CD4-positive, alpha-beta T cell (primary cell): Measurements from ENCODE around the gene FGFR4. TPM values are rescaled to one million over a fixed set of nuclear protein-coding genes. Genes with fewer than 3 reads are reported as not detected.

Experiments used
- ATAC-seq: fragments of 200-7000 bp; cut with Tn5 transposase; one replicate; pipeline ENCODE4 v1.10.0; 2022; ENCODE audit warnings: mild to moderate bottlenecking; ENCODE audit not compliant: poor library complexity
- CTCF ChIA-PET: fragments of 350-600 bp; sonication (Branson Sonifier 250); formaldehyde crosslinking; loops from one replicate; lab custom pipeline; 2021; ENCODE audit warnings: antibody characterized with exemption, inconsistent platforms; lab: Charles Lee
- POLR2A ChIA-PET: fragments of 350-600 bp; sonication (Branson Sonifier 250); formaldehyde crosslinking; loops from one replicate; lab custom pipeline; 2021; ENCODE audit warnings: antibody characterized with exemption, inconsistent platforms; lab: Charles Lee
- DNase-seq, 14 experiments: peaks; one replicate each; pipeline ENCODE4 v3.0.0-alpha.2; 2013 to 2020; ENCODE audit warnings: mixed read lengths in 2 of 14
- H3K27ac ChIP-seq, 2 donors: one replicate each; pipeline versions ENCODE4 v1.5.1 to v1.7.0; 2013; ENCODE audit warnings: low read length in 2 of 2, low read depth in 1 of 2, mild to moderate bottlenecking in 1 of 2
- H3K27me3 ChIP-seq, 2 experiments: 1 replicate in 1 of 2; 2 replicates in 1 of 2; pipeline versions ENCODE4 v1.6.1 to v1.7.0; 2013; ENCODE audit warnings: low read length in 2 of 2, control low read depth in 1 of 2, mild to moderate bottlenecking in 1 of 2, moderate library complexity in 1 of 2; ENCODE audit not compliant: insufficient read depth in 2 of 2, control insufficient read depth in 1 of 2
- H3K36me3 ChIP-seq: one replicate; pipeline ENCODE4 v1.6.1; 2013; ENCODE audit warnings: low read length, control low read depth; ENCODE audit not compliant: insufficient read depth
- H3K4me1 ChIP-seq: one replicate; pipeline ENCODE4 v1.6.1; 2013; ENCODE audit warnings: low read length, control low read depth; ENCODE audit not compliant: insufficient read depth
- H3K4me3 ChIP-seq: one replicate; pipeline ENCODE4 v1.5.1; 2013; ENCODE audit warnings: mild to moderate bottlenecking, low read length, moderate library complexity
- H3K9me3 ChIP-seq, 2 experiments: 1 replicate in 1 of 2; 2 replicates in 1 of 2; pipeline versions ENCODE4 v1.6.1 to v1.7.0; 2013; ENCODE audit warnings: low read length in 2 of 2, mild to moderate bottlenecking in 2 of 2, control low read depth in 1 of 2, moderate library complexity in 1 of 2; ENCODE audit not compliant: control insufficient read depth in 1 of 2, insufficient read depth in 1 of 2
- H3K27ac Mint-ChIP-seq: one replicate; pipeline ENCODE4 v1.8.0; 2020; ENCODE audit warnings: mixed read lengths
- H3K27me3 Mint-ChIP-seq: one replicate; pipeline ENCODE4 v1.8.0; 2021; ENCODE audit warnings: mixed read lengths
- H3K36me3 Mint-ChIP-seq: one replicate; pipeline ENCODE4 v1.8.0; 2021; ENCODE audit warnings: low read depth, mixed read lengths
- H3K4me1 Mint-ChIP-seq: one replicate; pipeline ENCODE4 v1.8.0; 2021; ENCODE audit warnings: low read depth, mixed read lengths
- H3K4me3 Mint-ChIP-seq: one replicate; pipeline ENCODE4 v1.8.0; 2020; ENCODE audit warnings: mild to moderate bottlenecking, mixed read lengths
- H3K9me3 Mint-ChIP-seq: one replicate; pipeline ENCODE4 v1.8.0; 2020; ENCODE audit warnings: mixed read lengths
- CTCF ChIP-seq: fragments of 200-600 bp; IDR thresholded peaks from one replicate; pipeline ENCODE4 v1.8.0; 2022; ENCODE audit warnings: antibody characterized with exemption, mild to moderate bottlenecking
- intact Hi-C, 2 experiments: fragments of 100-400 bp; cut with DNase I in 1 of 2; cut with micrococcal nuclease in 1 of 2; formaldehyde crosslinking; loops; one replicate each; pipeline versions ENCODE4 v1.15.1 to v1.9.0; 2023 to 2025; cut with DNase I, micrococcal nuclease
- total RNA-seq, 174 experiments: library from RNA in 2 of 174; stranded (reverse) in 2 of 174; gene quantifications; one replicate each; pipeline ENCODE4 v1.2.3 and lab custom pipeline; 2021 to 2026

Gene FGFR4
- total RNA-seq, 2 experiments from 2014 or later, result 2.8 to 3.1 TPM

- no peak overlapping the region for H3K4me3 Mint-ChIP-seq
- Histone ChIP-seq H3K4me3 (no peak overlapping the region), H3K27ac (no peak overlapping the region), H3K36me3 (no peaks in the 10 kb centered on the region), H3K4me1 (peaks cover 4% of the 10 kb centered on the region), H3K9me3 (peaks cover 0 to under 1% of the 10 kb centered on the region in 2 experiments), H3K27me3 (peaks cover 5 to 9% of the 10 kb centered on the region in 2 experiments)
- no peak overlapping the region for H3K27ac Mint-ChIP-seq
- no peaks in the 10 kb centered on the region for H3K9me3 Mint-ChIP-seq
- H3K27me3 Mint-ChIP-seq, result peaks cover 9% of the 10 kb centered on the region
- no peaks in the 10 kb centered on the region for H3K36me3 Mint-ChIP-seq
- ATAC-seq (no peak), DNase-seq (no peak)
- no peak for TF ChIP-seq CTCF
- POLR2A ChIA-PET, result interaction anchor here (1.2 kb wide), 1 partner anchor 10 kb away, joined by 3 read pairs; no protein-coding TSS in a partner anchor
- intact Hi-C loops, result no loop called here
- CTCF ChIA-PET, result no interaction called here
- no peaks in the 10 kb centered on the region for H3K4me1 Mint-ChIP-seq
Observed at GRCh38 chr5:177092178-177093081, 5.7 kb downstream of the FGFR4 start.

- no peak for TF ChIP-seq CTCF
- Mint-ChIP-seq H3K27ac (no peak overlapping the region), H3K27me3 (peaks cover 4% of the 10 kb centered on the region), H3K4me1 (no peaks in the 10 kb centered on the region), H3K9me3 (no peaks in the 10 kb centered on the region), H3K4me3 (no peak overlapping the region), H3K36me3 (no peaks in the 10 kb centered on the region)
- Histone ChIP-seq H3K27me3 (peaks cover 5% of the 10 kb centered on the region in 2 experiments), H3K27ac (no peak overlapping the region), H3K36me3 (no peaks in the 10 kb centered on the region), H3K4me1 (no peaks in the 10 kb centered on the region), H3K4me3 (no peak overlapping the region), H3K9me3 (no peaks in the 10 kb centered on the region)
- ATAC-seq (no peak), DNase-seq (no peak)
- CTCF ChIA-PET, result no interaction called here
- intact Hi-C loops, result no loop called here
- POLR2A ChIA-PET, result no interaction called here
Observed at GRCh38 chr5:177093082-177093712, 6.5 kb downstream of the FGFR4 start.

- ATAC-seq (no peak), DNase-seq (no peak)
- Mint-ChIP-seq H3K27ac (no peak overlapping the region), H3K27me3 (peaks cover 3% of the 10 kb centered on the region), H3K4me1 (no peaks in the 10 kb centered on the region), H3K36me3 (no peaks in the 10 kb centered on the region), H3K9me3 (no peaks in the 10 kb centered on the region), H3K4me3 (no peak overlapping the region)
- H3K9me3 ChIP-seq, result no peaks in the 10 kb centered on the region
- intact Hi-C loops, result no loop called here
- POLR2A ChIA-PET, result no interaction called here
- no peak for TF ChIP-seq CTCF
- H3K27me3 ChIP-seq, result no peaks in the 10 kb centered on the region
- CTCF ChIA-PET, result no interaction called here
- no peaks in the 10 kb centered on the region for H3K36me3 ChIP-seq
- H3K4me1 ChIP-seq, result no peaks in the 10 kb centered on the region
- no peak overlapping the region for H3K27ac ChIP-seq
- H3K4me3 ChIP-seq, result no peak overlapping the region
Observed at GRCh38 chr5:177093803-177094202, 7.1 kb downstream of the FGFR4 start.
